Stimulated activated memory B cell treated with anti-CD40 and anti-IgM and Interleukin-4, amounts not matched to agents 10 μg/mL and 1 μg/mL and 100 μg/mL, for 72 hours (primary cell): ENCODE measurements around the gene EFR3B.

Experiments used
- ATAC-seq: fragments of 150-1000 bp; cut with Tn5 transposase; 2 replicates; pipeline ENCODE4 v1.10.0; 2021
- H3K27ac Mint-ChIP-seq: one replicate; pipeline ENCODE4 v1.8.0; 2022; ENCODE audit warnings: mild to moderate bottlenecking, mixed read lengths
- H3K27me3 Mint-ChIP-seq: one replicate; pipeline ENCODE4 v1.8.0; 2022; ENCODE audit warnings: mixed read lengths
- H3K36me3 Mint-ChIP-seq: one replicate; pipeline ENCODE4 v1.8.0; 2022; ENCODE audit warnings: mixed read lengths
- H3K4me1 Mint-ChIP-seq: one replicate; pipeline ENCODE4 v1.8.0; 2022; ENCODE audit warnings: mixed read lengths
- H3K4me3 Mint-ChIP-seq: one replicate; pipeline ENCODE4 v1.8.0; 2022; ENCODE audit warnings: mild to moderate bottlenecking, moderate library complexity, mixed read lengths
- H3K9me3 Mint-ChIP-seq: one replicate; pipeline ENCODE4 v1.8.0; 2022; ENCODE audit warnings: mixed read lengths

Gene EFR3B

GRCh38 chr2:25187729-25188350 lies 146.0 kb downstream of the EFR3B start:
- no peak for ATAC-seq
- peaks cover 7% of the 10 kb centered on the region for H3K4me1 Mint-ChIP-seq
- no peaks in the 10 kb centered on the region for H3K36me3 Mint-ChIP-seq
- peaks cover 9% of the 10 kb centered on the region for H3K27me3 Mint-ChIP-seq
- H3K9me3 Mint-ChIP-seq = no peaks in the 10 kb centered on the region
- no peak overlapping the region for H3K4me3 Mint-ChIP-seq
- no peak overlapping the region for H3K27ac Mint-ChIP-seq

GRCh38 chr2:25188405-25188804 lies 146.5 kb downstream of the EFR3B start:
- Mint-ChIP-seq H3K27me3 (peaks cover 9% of the 10 kb centered on the region), H3K4me1 (peaks cover 7% of the 10 kb centered on the region), H3K27ac (no peak overlapping the region), H3K4me3 (no peak overlapping the region), H3K9me3 (no peaks in the 10 kb centered on the region), H3K36me3 (no peaks in the 10 kb centered on the region)
- ATAC-seq = no peak

- Mint-ChIP-seq H3K27ac (no peak overlapping the region), H3K4me3 (no peak overlapping the region), H3K4me1 (peaks cover 7% of the 10 kb centered on the region), H3K27me3 (peaks cover 9% of the 10 kb centered on the region), H3K9me3 (no peaks in the 10 kb centered on the region), H3K36me3 (no peaks in the 10 kb centered on the region)
- no peak for ATAC-seq
These were observed 148.7 kb downstream of the EFR3B start for GRCh38 chr2:25190536-25190935.

GRCh38 chr2:25194576-25195122 lies 152.8 kb downstream of the EFR3B start:
- Mint-ChIP-seq H3K36me3 (no peaks in the 10 kb centered on the region), H3K27me3 (no peaks in the 10 kb centered on the region), H3K9me3 (no peaks in the 10 kb centered on the region), H3K27ac (no peak overlapping the region), H3K4me3 (no peak overlapping the region), H3K4me1 (peaks cover 22% of the 10 kb centered on the region)
- ATAC-seq = no peak

GRCh38 chr2:25197336-25198208 lies 155.7 kb downstream of the EFR3B start:
- no peaks in the 10 kb centered on the region for H3K27me3 Mint-ChIP-seq
- no peak for ATAC-seq
- H3K4me3 Mint-ChIP-seq = no peak overlapping the region
- H3K36me3 Mint-ChIP-seq = no peaks in the 10 kb centered on the region
- peaks cover 22% of the 10 kb centered on the region for H3K4me1 Mint-ChIP-seq
- peak overlapping the region; percentile 12 for H3K27ac Mint-ChIP-seq
- no peaks in the 10 kb centered on the region for H3K9me3 Mint-ChIP-seq

- Mint-ChIP-seq H3K27ac (no peak overlapping the region), H3K4me1 (peaks cover 22% of the 10 kb centered on the region), H3K27me3 (no peaks in the 10 kb centered on the region), H3K36me3 (no peaks in the 10 kb centered on the region), H3K9me3 (no peaks in the 10 kb centered on the region), H3K4me3 (no peak overlapping the region)
- no peak for ATAC-seq
These were observed 156.3 kb downstream of the EFR3B start for GRCh38 chr2:25198209-25198525.

- H3K27me3 Mint-ChIP-seq = no peaks in the 10 kb centered on the region
- H3K9me3 Mint-ChIP-seq = no peaks in the 10 kb centered on the region
- no peaks in the 10 kb centered on the region for H3K36me3 Mint-ChIP-seq
- ATAC-seq = no peak
- H3K27ac Mint-ChIP-seq = no peak overlapping the region
- no peak overlapping the region for H3K4me3 Mint-ChIP-seq
- peaks cover 22% of the 10 kb centered on the region for H3K4me1 Mint-ChIP-seq
These were observed 156.7 kb downstream of the EFR3B start for GRCh38 chr2:25198576-25198975.

- no peak for ATAC-seq
- Mint-ChIP-seq H3K9me3 (no peaks in the 10 kb centered on the region), H3K36me3 (no peaks in the 10 kb centered on the region), H3K27me3 (no peaks in the 10 kb centered on the region), H3K27ac (no peak overlapping the region), H3K4me1 (peaks cover 37% of the 10 kb centered on the region), H3K4me3 (no peak overlapping the region)
These were observed 159.4 kb downstream of the EFR3B start for GRCh38 chr2:25201265-25201664.

GRCh38 chr2:25201794-25202193 lies 159.9 kb downstream of the EFR3B start:
- Mint-ChIP-seq H3K4me1 (peaks cover 37% of the 10 kb centered on the region), H3K36me3 (no peaks in the 10 kb centered on the region), H3K27ac (peak overlapping the region; percentile 23), H3K4me3 (no peak overlapping the region), H3K27me3 (no peaks in the 10 kb centered on the region), H3K9me3 (no peaks in the 10 kb centered on the region)
- ATAC-seq = no peak

GRCh38 chr2:25202275-25202674 lies 160.4 kb downstream of the EFR3B start:
- H3K4me1 Mint-ChIP-seq = peaks cover 41% of the 10 kb centered on the region
- no peak for ATAC-seq
- H3K27ac Mint-ChIP-seq = peak overlapping the region; percentile 23
- no peak overlapping the region for H3K4me3 Mint-ChIP-seq
- H3K36me3 Mint-ChIP-seq = no peaks in the 10 kb centered on the region
- no peaks in the 10 kb centered on the region for H3K27me3 Mint-ChIP-seq
- no peaks in the 10 kb centered on the region for H3K9me3 Mint-ChIP-seq

- no peaks in the 10 kb centered on the region for H3K36me3 Mint-ChIP-seq
- peak overlapping the region; percentile 62 for H3K27ac Mint-ChIP-seq
- peaks cover 52% of the 10 kb centered on the region for H3K4me1 Mint-ChIP-seq
- no peaks in the 10 kb centered on the region for H3K27me3 Mint-ChIP-seq
- H3K9me3 Mint-ChIP-seq = no peaks in the 10 kb centered on the region
- H3K4me3 Mint-ChIP-seq = peak overlapping the region; percentile 60
- peak; percentile 93 for ATAC-seq
These were observed 162.4 kb downstream of the EFR3B start for GRCh38 chr2:25204190-25204838.

GRCh38 chr2:25207078-25207545 lies 165.2 kb downstream of the EFR3B start:
- ATAC-seq = peak; percentile 34
- H3K27me3 Mint-ChIP-seq = no peaks in the 10 kb centered on the region
- H3K36me3 Mint-ChIP-seq = no peaks in the 10 kb centered on the region
- no peak overlapping the region for H3K4me3 Mint-ChIP-seq
- peaks cover 69% of the 10 kb centered on the region for H3K4me1 Mint-ChIP-seq
- H3K9me3 Mint-ChIP-seq = no peaks in the 10 kb centered on the region
- peak overlapping the region; percentile 94 for H3K27ac Mint-ChIP-seq
